ENCODE data around the gene CLPX.

DNA sequence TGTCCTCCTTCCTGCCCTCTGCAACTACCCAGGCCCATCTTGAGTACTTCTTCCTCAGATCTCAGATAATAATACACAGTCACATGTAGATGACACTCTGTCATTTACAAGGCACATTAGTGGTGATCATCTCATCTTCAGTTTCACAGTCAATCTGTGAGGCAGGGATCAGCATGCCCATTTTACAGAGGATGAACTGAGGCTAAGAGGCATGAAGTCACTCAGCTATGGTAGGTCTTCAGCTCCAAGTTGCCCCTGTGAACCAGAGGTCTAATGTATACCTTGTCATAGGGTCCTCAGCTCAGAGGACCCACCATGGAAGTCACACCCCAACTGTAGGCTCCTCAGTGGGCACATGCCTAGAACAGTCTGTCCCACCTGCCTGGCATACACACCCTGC is 30.4 kb upstream of the CLPX start:
- TF ChIP-seq, protein P1, sequence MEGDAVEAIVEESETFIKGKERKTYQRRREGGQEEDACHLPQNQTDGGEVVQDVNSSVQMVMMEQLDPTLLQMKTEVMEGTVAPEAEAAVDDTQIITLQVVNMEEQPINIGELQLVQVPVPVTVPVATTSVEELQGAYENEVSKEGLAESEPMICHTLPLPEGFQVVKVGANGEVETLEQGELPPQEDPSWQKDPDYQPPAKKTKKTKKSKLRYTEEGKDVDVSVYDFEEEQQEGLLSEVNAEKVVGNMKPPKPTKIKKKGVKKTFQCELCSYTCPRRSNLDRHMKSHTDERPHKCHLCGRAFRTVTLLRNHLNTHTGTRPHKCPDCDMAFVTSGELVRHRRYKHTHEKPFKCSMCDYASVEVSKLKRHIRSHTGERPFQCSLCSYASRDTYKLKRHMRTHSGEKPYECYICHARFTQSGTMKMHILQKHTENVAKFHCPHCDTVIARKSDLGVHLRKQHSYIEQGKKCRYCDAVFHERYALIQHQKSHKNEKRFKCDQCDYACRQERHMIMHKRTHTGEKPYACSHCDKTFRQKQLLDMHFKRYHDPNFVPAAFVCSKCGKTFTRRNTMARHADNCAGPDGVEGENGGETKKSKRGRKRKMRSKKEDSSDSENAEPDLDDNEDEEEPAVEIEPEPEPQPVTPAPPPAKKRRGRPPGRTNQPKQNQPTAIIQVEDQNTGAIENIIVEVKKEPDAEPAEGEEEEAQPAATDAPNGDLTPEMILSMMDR (IDR thresholded peaks at IDR 0.05; ENCODE audit: low read length), result no peak
- TF ChIP-seq EZH2 (optimal IDR thresholded peaks at IDR 0.05; ENCODE audit: low read depth, low read length) (no peak), EZH2phosphoT487 (IDR thresholded peaks at IDR 0.05; ENCODE audit: low read length) (no peak)
